Activated CD4-positive, alpha-beta T cell treated with anti-CD3 and anti-CD28 coated beads for 24 hours (primary cell): ENCODE results near the gene TRIO.

Source experiments
- DNase-seq, 2 donors: peaks; one replicate each; pipeline ENCODE4 v3.0.0-alpha.2; 2020; ENCODE audit warnings: low read depth in 2 of 2

The TRIO gene

GRCh38 chr5:14353726-14354474 is 210.8 kb downstream of the TRIO start:
- no peak for DNase-seq

- no peak for DNase-seq
Measured at GRCh38 chr5:14355391-14355790, 212.2 kb downstream of the TRIO start.

DNA sequence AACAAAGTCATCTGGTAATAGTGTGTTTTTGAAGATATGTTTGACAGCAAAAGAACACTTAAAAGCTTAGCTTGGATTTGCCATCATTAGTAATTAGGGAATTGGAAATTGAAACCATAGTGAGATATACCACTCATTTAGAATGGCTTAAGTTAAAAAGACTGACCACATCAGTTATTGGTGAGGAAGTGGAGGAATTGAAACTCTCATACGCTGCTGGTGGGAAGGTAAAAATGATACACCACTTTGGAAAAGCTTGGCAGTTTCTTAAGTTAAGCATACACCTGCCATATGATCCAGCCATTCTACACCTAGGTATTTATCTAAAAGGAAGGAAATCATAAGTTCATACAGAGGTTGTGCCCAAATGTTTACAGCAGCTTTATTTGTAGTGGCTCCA is 213.2 kb downstream of the TRIO start:
- no peak for DNase-seq

DNA sequence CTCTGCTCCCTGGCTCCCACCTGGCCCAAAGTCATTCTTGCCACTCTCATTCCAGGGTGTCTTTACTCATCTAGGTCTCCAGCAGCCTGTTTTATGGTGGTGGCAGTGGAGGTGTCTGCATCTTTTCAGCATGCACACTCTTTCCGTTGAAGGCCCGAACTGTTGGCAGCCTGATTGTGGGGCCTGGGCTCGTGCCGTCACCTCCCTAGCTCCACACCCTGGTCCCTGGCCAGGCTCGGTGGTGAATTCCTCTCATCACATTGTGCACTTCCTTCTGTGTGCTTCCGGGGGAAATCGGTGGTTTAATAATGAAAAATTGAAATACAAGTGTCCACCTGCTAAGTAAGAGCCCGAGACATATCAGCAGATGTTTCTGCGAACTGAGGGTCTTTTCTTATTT is 214.3 kb downstream of the TRIO start:
- no peak for DNase-seq

DNA sequence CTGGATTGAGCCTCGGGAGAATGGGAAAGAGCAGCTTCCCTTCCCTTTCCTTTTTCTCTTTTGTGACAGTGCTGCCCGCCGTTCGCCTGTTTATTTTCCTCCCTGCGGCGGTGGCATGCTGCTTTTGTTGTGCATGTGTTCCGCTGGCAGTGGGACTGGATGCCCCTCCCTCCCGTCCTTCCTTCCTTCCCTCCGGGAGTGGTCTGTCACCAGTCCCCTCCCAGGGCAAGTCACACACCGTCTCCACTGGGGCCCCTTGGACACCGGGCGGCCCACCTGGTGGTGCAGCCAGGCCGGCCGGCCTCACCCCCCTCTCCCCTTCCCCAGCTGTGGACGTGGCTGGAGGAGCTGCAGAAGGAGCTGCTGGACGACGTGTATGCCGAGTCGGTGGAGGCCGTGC is 214.7 kb downstream of the TRIO start:
- DNase-seq = no peak

GRCh38 chr5:14358536-14358935 is 215.4 kb downstream of the TRIO start:
- DNase-seq = no peak

DNA sequence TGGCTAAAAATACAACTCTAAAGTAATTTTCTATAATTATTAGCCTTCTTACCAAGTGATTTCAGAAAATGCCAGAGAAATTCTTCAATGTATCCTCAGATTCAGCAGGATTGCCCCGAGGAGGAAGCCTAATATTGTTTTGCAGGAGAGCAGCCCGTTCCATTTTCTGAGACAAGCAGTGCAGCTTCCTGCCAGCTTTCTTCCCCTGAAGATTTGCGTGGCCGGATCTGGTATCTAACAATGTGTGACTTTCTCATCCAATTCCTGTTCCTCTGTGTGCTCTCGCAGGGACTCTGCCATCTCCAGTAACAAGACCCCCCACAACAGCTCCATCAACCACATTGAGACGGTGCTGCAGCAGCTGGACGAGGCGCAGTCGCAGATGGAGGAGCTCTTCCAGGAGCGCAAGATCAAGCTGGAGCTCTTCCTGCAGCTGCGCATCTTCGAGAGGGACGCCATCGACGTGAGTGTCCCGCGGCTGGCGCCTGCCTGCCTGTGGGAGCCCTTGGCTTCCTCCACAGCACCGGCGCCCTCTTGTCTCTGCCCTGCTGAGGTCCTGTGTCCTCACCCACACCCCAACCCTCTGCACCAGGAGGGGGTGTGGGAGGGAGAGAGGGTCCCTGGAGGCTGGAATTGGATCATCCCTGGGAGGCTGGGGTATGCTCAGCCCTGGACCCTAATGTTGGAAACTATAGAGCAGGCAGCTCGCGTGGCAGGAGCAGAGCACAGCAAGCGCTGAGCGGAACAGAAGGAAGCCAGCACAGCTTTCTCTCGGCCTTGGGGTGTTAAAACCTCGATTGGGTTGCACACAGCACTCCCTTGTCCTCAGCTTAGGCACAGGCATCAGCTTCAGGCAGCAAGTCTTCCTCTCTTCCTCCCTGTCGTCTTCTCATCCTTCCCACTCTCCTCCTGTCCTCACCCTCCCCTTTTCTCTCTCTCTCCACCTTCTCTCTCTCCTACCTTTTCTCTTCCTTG is 216.2 kb downstream of the TRIO start:
- no peak for DNase-seq

DNA sequence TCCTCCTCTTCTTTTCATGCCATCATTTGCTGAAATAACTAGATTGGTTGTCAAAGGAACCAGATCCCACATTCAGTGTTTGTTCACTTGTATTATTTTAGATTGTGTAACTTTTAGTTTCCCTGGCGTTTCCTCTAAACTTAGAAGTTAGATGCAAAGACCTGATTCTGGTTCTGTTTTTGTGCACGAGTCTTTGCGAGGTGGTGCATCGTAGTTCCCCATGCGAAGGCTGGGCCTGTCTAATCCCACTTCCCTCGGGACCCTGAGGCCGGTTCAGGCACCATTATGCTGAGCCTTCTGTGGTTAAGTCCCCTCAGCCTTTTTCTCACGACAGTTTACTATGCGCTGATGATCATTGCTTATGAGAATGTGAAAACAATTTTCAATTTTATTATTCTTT is 219.3 kb downstream of the TRIO start:
- no peak for DNase-seq

DNA sequence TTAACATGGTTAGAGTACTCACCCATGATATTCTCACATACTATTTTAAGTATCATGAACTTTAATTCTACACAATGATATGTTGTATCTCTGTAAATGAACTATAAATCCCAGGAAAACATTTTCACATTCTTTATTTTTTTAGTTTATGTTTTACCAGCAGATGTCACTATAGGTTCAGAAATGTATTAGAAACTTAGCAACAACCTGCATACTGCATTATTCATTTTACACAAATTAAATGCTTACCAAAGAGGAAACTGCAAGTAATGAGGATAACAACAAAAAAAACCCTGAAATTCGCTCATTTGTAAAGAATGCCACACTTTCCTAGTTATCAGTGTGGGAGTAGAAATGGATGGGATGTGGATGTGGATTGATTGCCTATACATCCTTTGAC is 221.0 kb downstream of the TRIO start:
- no peak for DNase-seq

- DNase-seq = no peak
Measured at GRCh38 chr5:14364576-14365472, 221.7 kb downstream of the TRIO start.

DNA sequence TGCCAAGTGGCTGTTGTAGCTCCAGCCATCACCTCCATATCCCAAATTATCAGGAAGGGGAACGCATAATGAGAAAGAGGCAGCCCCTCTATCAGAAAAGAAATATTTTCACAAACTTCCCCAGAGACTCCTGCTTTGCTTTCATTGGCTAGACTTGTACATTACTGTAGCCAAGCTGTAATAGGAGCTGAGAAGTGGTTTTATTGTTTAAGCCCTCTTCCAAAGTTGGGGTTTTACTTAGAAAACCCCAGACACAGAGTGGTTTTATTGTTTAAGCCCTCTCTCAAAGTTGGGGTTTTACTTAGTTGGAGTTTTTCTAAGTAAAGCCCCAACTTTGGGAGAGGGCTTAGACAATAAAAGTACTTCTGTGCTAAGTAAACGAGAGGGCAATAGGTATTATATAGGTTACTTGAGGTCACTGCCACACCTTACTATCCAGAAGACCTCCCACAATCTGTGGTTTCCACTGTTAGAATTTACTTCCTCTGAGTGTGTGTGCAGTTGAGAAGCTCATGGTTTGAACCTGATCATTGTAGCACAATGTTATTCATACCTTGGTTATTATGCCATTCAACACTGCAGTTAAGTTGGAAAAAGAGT is 222.8 kb downstream of the TRIO start:
- DNase-seq = no peak

- no peak for DNase-seq
Measured at GRCh38 chr5:14366763-14367162, 223.6 kb downstream of the TRIO start.

- DNase-seq = no peak
Measured at GRCh38 chr5:14367364-14367763, 224.2 kb downstream of the TRIO start.

DNA sequence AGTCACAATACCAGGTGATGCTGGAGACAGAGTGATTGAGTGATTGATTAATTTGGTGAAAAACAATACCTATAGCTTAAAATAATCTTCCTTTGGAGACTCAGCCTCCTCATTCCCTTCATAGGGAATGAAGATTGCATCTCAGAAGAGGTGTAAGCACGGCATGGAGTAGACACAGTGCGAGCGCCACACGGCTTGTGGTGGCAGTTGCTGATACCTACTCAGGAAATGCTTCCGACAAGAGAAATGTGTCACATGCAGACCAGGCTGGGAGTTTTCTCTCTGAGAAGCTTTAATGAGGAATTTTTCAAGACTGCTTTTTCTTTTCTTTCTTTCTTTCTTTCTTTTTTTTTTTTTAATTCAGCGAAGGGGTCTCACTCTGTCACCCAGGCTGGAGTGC is 226.6 kb downstream of the TRIO start:
- DNase-seq = no peak

- no peak for DNase-seq
Measured at GRCh38 chr5:14370386-14370785, 227.2 kb downstream of the TRIO start.

DNA sequence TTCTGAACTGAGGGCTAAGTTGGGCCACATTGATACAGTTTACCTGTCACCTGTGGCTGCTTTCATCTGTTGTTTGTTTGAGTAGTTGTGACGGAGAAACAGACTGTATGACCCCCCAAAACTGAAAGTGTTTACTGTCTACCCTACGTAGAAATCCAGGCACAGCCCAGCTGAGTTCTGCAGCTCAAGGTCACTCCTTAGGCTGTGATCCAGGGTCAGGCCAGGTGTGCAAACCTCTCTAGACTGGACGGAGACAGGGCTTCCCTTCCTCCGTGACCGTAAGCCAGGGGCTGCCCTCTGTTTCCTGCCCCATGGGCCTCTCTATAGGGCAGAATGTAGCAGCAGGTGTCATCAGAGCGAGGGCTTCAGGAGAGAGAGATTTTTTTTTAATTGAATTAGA is 230.5 kb downstream of the TRIO start:
- DNase-seq = no peak

GRCh38 chr5:14374100-14374499 is 231.0 kb downstream of the TRIO start:
- DNase-seq = no peak

DNA sequence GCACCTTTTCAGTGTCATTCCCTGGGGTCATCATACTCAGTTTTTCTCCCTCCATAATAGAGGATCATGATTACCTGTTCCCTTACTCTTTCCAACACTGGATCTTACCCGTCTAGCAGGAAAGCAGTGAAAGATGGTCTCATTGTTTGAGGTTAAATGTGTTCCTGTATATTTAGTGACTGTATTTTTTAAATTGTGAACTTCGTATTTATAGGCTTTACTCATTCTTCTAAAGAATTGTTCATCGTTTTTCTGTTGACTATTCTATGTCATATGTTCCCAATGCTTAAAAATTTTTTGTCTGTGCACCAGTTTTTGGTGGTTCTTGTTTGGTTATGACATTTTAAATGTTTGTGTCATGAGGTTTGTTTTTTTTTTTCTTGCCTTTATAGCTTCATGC is 233.6 kb downstream of the TRIO start:
- DNase-seq = no peak

- DNase-seq = no peak
Measured at GRCh38 chr5:14379739-14380497, 236.8 kb downstream of the TRIO start.

DNA sequence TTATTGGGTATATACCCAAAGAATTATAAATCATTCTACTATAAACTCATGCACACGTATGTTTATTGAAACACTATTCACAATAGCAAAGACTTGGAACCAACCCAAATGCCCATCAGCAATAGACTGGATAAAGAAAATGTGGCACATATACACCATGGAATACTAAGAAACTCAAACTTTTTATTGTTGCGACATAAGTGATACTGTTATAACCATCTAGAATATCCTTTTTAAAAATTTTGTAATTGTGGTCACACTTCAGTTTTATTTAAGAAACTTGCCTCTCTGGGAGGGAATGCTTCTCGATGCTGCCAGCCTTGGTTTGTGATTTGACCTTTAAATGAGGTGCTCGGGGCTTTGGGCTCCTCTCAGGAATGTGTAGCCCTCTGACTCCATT is 237.6 kb downstream of the TRIO start:
- no peak for DNase-seq

- DNase-seq = no peak
Measured at GRCh38 chr5:14382640-14383039, 239.5 kb downstream of the TRIO start.
